NCI-H1436 treated with DMSO at 0.1 percent for 48 hours (cell line): Measurements from ENCODE around the gene DIS3L2.
"Not testable (repeated sequence)": the region's sequence is repeated elsewhere in the genome, so short reads cannot be mapped to it uniquely, and the experiment has no call there.

ENCODE experiments used
- DNase-seq: peaks from one replicate; lab custom pipeline; 2025; lab: John Stamatoyannopoulos, UW

DIS3L2 gene

DNA sequence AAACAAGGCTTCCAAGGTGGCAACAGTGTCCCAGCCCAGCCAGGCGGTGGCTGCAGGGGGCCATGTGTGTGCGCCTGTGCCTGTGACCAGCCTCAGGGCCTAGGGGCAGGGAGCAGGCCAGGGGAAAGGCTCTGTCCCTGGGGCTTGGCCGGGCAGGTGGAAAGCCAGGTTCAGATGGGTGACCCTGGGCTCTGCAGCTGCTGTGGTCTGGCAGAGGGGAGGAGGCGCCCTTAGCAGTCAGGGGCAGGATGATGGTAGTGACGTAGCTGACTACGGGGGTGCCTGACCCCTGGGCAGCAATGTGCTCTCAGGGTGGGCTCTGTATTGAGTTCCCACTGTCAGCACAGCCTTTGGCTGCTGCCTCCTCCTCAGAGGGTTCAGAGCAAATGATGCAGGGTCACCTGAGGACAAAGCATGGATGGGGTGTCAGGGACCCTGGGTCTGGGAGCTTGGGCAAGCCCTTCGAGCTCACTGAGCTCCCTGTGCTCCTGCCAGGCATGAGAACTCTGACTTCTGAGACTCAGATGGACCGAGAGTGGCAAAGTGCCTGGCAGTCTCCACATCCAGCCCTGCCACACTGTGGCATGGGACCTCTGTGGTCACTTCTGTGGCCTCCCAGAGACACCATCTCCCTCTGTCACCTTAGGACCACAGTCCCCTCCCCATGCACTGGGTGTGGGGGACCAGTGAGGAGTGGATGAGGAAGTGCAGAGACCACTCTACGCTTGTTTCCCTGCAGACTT, 360.5 kb downstream of the DIS3L2 start:
- no peak for DNase-seq

DNA sequence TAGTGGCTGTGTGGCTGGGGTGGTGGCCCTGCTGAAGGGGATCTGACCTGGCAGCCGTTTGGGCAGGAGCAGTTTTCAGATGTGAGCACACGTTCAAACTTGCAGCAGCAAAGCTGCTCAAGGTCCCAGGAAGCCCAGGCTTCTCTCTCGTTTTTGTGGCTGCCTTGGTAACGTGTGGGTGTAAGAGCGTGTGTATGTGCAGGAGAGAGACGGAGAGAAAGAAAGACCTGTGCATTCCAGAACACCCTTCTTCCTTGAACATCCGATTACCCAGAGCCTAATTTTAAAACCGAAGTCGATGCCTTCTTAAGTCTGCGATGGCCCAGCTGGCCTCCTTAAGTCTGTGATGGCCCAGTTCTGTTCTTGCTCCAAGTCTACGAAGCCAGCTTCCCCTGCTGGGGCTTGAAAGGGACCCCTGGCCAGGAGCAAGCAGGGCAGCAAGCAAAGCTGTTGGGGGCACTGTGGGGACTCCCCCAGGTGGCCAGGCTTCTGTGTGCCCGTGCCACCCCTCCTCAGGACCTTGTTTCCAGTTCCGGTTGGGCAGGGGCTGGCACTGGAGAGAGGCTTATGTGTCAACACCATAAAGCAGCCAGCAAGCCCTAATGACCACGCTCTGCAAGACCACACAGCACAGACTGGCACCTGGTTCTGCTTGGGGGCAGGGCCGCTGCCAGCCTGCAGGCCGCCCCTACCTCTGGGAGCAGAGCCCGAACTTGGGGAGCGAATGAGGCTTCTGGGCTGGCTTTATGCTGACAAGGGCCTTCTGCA, 361.2 kb downstream of the DIS3L2 start:
- DNase-seq = no peak

GRCh38 chr2:232323328-232323650, 361.8 kb downstream of the DIS3L2 start:
- no peak for DNase-seq

GRCh38 chr2:232323967-232324366, 362.5 kb downstream of the DIS3L2 start:
- DNase-seq = not testable (repeated sequence)

DNA sequence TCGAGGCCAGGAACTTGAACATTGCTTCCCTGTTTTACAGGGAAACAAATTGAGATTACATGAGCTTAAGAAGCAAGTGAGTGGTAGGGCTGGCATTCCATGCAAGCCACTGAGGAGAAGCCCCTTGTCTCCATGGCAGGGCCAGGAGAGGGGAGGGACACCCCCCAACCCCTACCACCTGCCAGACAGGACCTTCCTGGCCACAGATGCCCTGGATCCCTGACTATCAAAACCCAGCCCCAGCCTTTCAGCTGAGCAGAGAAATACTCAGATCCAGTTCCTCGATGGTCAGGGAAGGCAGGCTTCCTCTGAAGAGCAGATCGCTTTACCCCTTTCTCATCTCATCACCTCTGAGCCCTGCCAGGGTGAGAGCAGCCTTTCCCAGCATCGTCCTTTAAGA, 363.3 kb downstream of the DIS3L2 start:
- DNase-seq = no peak

DNA sequence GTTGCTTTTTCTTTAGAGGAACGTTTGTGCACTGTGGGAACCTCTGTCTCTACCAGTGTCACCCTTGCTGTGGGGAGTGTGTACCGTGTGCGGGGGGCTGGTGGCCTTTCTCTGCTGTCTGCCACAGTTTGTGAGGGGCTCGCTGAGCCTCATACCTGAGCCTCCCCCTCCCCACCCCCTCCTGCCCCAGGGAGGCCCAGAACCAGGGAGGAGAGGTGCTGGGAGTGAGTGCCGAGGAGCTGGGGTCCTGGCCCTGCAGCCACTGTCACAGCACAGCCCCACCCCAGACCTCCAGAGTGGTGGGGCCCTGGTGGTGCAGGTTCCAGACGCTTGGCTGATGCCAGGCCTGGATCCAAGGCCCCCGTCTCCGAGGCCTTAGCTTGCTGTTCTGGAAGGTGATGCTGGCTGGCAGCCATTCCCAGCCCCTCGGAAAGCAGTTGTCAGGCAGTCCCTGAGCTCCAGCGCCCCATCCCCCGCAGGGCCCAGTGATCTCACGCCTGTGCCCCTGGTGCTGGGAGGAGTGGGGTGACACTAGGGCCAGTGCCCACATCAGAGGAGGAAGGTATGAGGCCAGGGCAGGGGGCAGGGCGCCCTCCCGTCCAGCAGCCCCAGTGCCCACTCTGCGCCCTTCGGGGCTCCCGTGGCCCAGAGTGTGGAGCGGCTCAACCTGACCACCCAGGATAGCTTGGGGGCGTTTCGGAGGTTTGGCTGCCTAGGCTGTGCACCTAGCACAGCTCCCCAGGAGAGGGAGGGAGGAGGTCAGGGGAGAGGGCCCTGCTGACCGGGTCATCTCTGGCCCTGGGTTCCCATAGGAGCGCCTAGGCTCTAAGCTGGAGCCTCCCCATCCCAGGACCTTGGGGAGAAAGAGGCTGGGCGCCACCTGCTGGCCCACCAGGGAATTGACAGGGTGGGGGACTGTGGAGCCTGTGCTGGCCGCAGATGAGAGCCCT, 364.1 kb downstream of the DIS3L2 start:
- no peak for DNase-seq

DNA sequence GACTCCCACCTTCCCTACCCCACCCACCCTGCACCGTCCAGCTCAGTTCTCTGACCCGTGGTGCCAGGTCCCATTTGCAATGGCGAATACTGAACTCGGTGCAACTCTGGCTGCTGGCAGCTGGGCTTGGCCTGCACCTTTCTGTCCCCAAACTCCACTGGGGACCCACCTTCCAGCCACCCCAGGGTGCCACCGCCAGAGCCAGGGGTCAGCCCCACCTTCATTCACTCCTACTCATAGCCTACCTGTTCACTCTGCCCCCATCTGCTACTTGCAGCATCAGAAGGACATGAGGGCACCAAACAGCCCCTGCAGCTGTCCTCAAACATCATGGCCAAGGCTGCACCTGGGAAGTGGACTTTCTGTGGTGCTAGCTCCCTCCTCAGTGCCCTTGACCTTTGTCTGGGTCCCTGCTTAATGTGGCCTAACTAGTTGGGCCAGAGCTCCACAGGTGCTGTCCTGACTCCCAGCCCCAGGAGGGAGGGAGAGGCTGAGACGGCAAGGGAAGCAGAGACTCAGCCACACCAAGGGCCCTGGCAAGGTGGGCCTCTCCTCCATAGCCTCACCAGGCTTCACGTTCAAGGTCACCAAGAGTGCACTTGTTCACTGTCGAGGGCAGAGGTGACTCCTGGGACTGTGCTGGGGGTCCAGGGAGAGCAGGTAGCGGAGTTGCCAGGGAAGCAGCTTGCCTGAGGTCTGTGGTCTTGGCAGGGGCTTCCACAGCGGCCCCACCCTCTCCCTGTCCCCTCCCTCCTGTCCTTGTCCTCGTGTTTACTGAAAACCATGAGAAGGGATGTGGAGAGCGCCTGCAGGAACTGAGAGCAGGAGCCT, 365.0 kb downstream of the DIS3L2 start:
- DNase-seq = not testable (repeated sequence)

GRCh38 chr2:232327105-232328031, 365.9 kb downstream of the DIS3L2 start:
- DNase-seq = no peak

DNA sequence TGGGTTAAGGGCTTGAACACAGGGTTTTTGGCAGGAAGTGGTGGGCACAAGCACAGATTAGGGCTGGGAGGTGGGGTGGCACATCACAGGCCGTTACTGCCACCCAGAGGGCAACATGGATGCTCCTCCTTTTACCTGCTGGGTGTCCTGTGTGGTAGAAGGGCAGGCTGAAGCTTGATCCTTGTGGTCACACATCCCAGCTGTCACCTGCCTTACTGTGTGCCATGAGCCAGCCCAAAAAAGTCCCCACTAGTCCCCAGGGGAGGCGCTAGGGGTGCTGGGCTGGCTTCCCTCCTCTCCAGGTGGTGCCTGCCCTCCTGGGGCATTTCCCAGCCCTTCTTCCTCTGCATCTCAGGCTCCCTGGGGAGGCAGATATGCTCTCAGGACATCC, 366.5 kb downstream of the DIS3L2 start:
- no peak for DNase-seq

GRCh38 chr2:232328516-232329460, 367.3 kb downstream of the DIS3L2 start:
- DNase-seq = no peak

DNA sequence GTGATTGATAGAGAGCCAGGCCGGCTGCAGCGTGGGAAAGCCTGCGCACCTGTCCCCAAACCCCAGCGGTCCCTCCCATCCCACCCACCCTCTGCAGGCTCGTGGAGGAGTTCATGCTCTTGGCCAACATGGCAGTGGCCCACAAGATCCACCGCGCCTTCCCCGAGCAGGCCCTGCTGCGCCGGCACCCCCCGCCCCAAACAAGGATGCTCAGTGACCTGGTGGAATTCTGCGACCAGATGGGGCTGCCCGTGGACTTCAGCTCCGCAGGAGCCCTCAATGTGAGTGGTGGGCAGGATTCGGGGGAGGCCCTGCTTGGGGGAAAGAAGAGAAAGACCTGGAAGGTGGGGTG, 368.2 kb downstream of the DIS3L2 start:
- no peak for DNase-seq

DNA sequence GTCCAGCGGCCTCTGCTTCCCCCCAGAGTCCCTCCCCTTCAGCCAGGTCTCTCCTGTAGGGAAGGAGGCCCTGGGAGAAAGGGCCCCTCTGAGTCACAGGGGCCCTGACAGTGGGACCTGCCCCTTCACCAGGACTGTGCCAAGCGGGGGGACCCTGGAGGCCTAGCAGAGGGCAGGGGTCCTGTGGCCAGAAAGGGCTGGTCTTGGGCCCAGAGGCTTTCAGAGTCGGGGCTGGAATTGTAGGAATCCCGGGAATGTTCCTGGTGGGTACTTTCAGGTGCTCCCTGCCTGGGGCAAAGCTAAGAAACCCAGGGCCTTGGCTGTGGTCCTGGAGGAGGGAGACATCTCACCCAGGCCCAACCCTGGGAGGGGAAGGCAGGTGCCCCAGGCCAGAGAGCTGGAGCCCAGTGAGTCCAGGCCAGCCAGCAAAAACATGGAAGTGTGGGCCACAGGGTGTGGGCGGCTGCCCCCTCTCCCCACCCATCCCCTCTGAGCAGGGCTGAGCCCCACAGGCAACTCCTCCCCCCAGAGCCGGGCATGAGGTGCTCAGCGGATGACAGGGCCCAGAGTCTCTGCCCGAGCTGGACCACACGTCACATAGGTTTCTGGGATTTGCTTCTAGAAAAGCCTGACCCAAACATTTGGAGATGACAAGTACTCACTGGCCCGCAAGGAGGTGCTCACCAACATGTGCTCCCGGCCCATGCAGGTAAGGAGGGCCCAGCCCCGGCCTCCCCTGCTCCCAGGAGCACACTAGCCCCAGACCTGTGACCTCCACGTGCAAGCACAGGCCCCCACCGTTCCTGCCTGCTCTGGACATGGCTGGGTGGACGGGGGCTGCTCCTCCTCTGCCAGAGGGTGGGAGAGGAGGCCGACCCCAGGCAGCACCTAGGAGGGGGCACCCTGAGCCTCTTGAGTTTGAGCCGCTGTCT, 368.8 kb downstream of the DIS3L2 start:
- DNase-seq = no peak

DNA sequence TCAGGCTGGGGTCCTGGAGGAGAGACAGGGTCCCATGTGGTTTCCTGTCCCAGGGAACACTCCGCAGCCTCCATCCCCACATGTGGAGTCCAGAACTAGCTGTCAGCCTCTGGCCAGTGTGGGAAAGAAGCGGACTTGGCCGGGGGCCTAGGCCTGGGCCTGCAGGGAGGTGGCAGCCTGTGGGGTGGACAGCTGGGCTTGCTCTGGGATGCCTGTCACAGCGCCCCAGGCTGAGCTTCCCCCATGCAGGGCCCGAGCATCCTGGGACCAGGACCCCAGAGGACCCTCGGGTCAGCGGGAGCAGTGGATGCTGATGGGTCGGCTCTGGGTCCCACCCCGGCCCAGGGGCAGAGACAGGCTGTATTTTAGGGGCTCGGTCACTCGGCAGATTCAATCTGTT, 369.5 kb downstream of the DIS3L2 start:
- not testable (repeated sequence) for DNase-seq

DNA sequence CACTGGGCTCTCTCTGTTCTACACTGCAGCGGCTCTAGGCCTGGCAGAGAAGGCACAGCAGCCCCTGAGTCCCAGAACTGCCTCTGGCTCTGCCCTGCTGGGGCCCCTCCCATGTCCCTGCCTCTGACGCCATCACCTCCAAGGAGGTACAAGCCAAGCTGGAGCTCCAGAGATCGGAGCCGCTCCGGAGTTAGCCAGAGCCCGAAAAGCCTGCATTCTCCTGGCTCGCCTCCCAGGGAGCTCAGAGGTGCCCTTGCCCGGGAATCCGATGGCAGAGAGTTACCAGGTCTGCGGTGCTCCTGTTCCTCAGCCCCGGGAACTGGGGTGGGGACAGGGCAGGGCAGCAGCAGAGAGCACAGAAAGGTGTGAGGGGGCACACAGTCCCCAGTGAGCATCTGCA, 370.1 kb downstream of the DIS3L2 start:
- DNase-seq = not testable (repeated sequence)

DNA sequence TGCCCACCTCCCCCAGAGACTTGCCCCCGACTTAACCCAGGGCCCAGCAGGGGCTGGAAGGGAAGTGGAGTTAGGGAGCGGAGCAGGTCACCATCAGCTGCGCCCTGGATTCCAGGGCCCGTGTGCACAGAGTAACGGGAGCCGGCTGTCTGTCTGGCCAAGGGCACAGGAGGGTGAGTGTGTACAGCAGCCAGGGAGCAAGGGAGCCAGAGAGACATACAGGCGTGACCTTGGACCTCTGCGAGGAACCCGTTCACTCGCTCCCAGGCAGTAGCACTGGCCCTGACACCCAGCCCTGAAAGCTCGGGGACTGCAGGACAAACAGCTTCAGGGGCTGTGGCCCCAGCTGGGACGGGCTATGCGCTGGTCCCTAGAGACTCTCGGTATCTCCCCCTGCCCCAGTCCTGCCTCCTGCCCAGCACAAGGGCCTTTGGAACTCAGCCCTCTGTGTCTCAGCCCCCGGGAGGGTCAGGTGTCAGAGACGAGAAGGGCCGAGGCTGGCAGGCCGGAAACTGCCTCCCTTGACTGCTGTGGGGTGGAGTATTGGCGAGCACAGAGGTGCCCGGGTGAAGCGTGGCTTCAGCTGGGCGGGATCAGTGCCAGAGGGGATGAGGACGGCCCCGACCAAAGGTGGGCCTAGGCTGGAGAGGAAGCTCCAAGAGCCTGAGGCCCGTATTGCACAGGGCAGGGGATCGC, 370.9 kb downstream of the DIS3L2 start:
- not testable (repeated sequence) for DNase-seq

- DNase-seq = no peak
These were observed 371.4 kb downstream of the DIS3L2 start for GRCh38 chr2:232332940-232333259.

GRCh38 chr2:232333361-232334135, 372.0 kb downstream of the DIS3L2 start:
- DNase-seq = no peak
